Measurements from ENCODE around the gene WNK1. TPM values are rescaled to one million over a fixed set of nuclear protein-coding genes. Genes with fewer than 3 reads are reported as not detected.

WNK1 gene
- total RNA-seq, 1 donor from 2014 or later, result 215 TPM

- TF ChIP-seq, protein P1, sequence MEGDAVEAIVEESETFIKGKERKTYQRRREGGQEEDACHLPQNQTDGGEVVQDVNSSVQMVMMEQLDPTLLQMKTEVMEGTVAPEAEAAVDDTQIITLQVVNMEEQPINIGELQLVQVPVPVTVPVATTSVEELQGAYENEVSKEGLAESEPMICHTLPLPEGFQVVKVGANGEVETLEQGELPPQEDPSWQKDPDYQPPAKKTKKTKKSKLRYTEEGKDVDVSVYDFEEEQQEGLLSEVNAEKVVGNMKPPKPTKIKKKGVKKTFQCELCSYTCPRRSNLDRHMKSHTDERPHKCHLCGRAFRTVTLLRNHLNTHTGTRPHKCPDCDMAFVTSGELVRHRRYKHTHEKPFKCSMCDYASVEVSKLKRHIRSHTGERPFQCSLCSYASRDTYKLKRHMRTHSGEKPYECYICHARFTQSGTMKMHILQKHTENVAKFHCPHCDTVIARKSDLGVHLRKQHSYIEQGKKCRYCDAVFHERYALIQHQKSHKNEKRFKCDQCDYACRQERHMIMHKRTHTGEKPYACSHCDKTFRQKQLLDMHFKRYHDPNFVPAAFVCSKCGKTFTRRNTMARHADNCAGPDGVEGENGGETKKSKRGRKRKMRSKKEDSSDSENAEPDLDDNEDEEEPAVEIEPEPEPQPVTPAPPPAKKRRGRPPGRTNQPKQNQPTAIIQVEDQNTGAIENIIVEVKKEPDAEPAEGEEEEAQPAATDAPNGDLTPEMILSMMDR (IDR thresholded peaks at IDR 0.05), result no peak
- Histone ChIP-seq H3K27ac (no peak overlapping the region), H3K36me3 (no peaks in the 10 kb centered on the region), H3K4me1 (no peaks in the 10 kb centered on the region), H3K4me3 (no peak overlapping the region), H3K27me3 (no peaks in the 10 kb centered on the region), H3K9me3 (no peaks in the 10 kb centered on the region)
- no peak for DNase-seq
- intact Hi-C loops (cut with DNase I), result no loop called here
- peak; percentile 24 for ATAC-seq
These were observed 206.3 kb downstream of the WNK1 start for GRCh38 chr12:958588-959123.

Other genes starting within 250 kb of the WNK1 start
- gene NINJ2, start 89.1 kb upstream of the WNK1 start, total RNA-seq, result 23.4 TPM
- gene RAD52, start 197.1 kb downstream of the WNK1 start, total RNA-seq, result 13.3 TPM
- 54.3 TPM for gene ERC1, start 238.6 kb downstream of the WNK1 start, total RNA-seq

All from upper lobe of right lung (tissue), 1 donor.